ACC112 (cell line): ENCODE data around the gene UBTD1.
"Not testable (repeated sequence)": the region's sequence is repeated elsewhere in the genome, so short reads cannot be mapped to it uniquely, and the experiment has no call there.

Source experiments
- H2AFZ ChIP-seq: fragments of 200-600 bp; sonication (generic); one replicate; pipeline ENCODE4 v1.6.0; 2017; ENCODE audit warnings: antibody characterized with exemption, low read length; ENCODE audit not compliant: unreplicated experiment
- H3K27ac ChIP-seq: fragments of 200-600 bp; sonication (generic); 2 replicates; pipeline ENCODE4 v1.5.1; 2014; ENCODE audit warnings: low read depth, mild to moderate bottlenecking, antibody characterized with exemption, low read length, moderate library complexity
- H3K27me3 ChIP-seq: fragments of 200-600 bp; sonication (generic); 2 replicates; pipeline ENCODE4 v1.6.1; 2014; ENCODE audit warnings: mild to moderate bottlenecking, antibody characterized with exemption, low read length, moderate library complexity, mixed read lengths; ENCODE audit not compliant: insufficient read depth
- H3K36me3 ChIP-seq: fragments of 200-600 bp; sonication (generic); 2 replicates; pipeline ENCODE4 v1.6.1; 2016; ENCODE audit warnings: mild to moderate bottlenecking, antibody characterized with exemption, low read length, moderate library complexity, mixed read lengths; ENCODE audit not compliant: insufficient read depth
- H3K4me1 ChIP-seq: fragments of 200-600 bp; sonication (generic); one replicate; pipeline ENCODE4 v1.6.1; 2016; ENCODE audit warnings: low read length, mixed read lengths; ENCODE audit not compliant: insufficient read depth, unreplicated experiment, control insufficient read depth
- H3K4me3 ChIP-seq: fragments of 200-600 bp; sonication (generic); 2 replicates; pipeline ENCODE4 v1.5.1; 2014; ENCODE audit warnings: mild to moderate bottlenecking, low read depth, low read length
- H3K79me2 ChIP-seq: fragments of 200-600 bp; sonication (generic); one replicate; pipeline ENCODE4 v1.6.0; 2016; ENCODE audit warnings: low read length; ENCODE audit not compliant: control insufficient read depth, unreplicated experiment, insufficient read depth

Gene UBTD1

GRCh38 chr10:97550336-97551149, 51.8 kb downstream of the UBTD1 start:
- Histone ChIP-seq H2AFZ (no peak overlapping the region), H3K4me1 (peaks cover 7% of the 10 kb centered on the region), H3K4me3 (no peak overlapping the region), H3K27ac (no peak overlapping the region), H3K27me3 (no peaks in the 10 kb centered on the region), H3K79me2 (peaks cover 2% of the 10 kb centered on the region), H3K36me3 (no peaks in the 10 kb centered on the region)

DNA sequence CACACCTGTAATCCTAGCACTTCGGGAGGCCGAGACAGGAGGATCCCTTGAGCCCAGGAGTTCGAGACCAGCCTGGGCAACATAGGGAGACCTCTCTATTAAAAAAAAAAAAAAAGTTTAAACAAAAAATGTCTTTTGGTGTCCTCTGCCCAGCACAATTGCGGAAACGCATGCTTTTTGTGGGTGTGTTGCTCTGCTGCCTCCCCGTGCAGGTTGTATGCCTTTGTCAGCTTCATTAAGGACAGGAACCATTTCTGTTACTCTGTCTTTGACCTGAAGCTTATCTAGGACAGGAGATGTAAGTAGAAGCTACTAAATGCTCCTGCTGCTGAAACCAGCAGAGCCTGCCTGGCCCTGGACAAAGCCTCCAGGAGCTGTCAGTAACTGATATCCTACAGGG, 52.5 kb downstream of the UBTD1 start:
- no peak overlapping the region for H3K4me3 ChIP-seq
- no peaks in the 10 kb centered on the region for H3K36me3 ChIP-seq
- H3K27ac ChIP-seq = no peak overlapping the region
- H3K4me1 ChIP-seq = peaks cover 7% of the 10 kb centered on the region
- H3K27me3 ChIP-seq = no peaks in the 10 kb centered on the region
- H3K79me2 ChIP-seq = peaks cover 2% of the 10 kb centered on the region
- H2AFZ ChIP-seq = no peak overlapping the region

DNA sequence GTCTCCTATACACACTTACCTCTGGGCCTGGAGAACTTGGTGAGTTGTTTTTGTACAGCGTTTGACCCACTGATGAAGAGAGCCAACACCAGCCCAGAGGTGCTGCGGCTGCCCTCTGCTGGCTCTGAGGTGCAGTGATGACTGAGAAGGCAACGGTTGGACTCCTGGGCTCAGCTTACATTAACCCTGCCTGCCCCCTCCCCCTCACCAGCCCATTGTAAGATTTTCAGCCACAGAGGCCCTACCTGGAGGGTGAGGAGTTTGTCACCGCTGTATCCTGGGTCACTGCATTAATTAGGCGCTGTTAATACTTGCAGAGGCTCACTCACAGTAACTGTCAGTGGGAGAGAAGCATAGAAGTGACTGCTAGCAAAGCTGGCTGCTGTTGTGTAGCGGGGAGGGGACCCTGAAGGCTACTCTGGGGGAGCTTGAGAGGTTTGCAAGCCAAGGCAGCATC, 54.9 kb downstream of the UBTD1 start:
- H3K36me3 ChIP-seq = no peaks in the 10 kb centered on the region
- no peak overlapping the region for H3K4me3 ChIP-seq
- peaks cover 7% of the 10 kb centered on the region for H3K4me1 ChIP-seq
- no peaks in the 10 kb centered on the region for H3K27me3 ChIP-seq
- no peak overlapping the region for H2AFZ ChIP-seq
- no peak overlapping the region for H3K27ac ChIP-seq
- H3K79me2 ChIP-seq = peaks cover 5% of the 10 kb centered on the region

- H3K27me3 ChIP-seq, H3K4me1 ChIP-seq, H2AFZ ChIP-seq, H3K36me3 ChIP-seq, H3K4me3 ChIP-seq, H3K27ac ChIP-seq, H3K79me2 ChIP-seq: not testable (repeated sequence)
Observed at GRCh38 chr10:97554336-97554735, 55.6 kb downstream of the UBTD1 start.

DNA sequence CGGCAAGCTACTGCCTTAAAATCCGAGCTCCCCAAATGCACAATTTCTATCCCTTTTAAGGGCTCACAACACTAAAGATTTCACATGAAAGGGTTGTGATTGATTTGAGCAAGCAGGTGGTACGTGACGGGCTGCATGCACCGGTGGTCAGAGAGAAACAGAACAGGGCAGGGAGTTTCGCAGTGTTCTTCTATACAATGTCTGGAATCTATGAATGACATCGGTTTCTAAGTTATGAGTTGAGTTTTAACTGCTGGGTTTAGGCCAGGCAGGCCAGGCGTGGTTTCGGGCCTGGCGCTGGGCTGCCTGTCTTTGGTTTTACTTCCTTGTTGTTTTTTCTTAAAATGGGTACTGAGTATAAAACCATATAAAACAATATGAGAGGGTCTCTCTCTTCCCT, 56.8 kb downstream of the UBTD1 start:
- H3K27me3 ChIP-seq, H3K4me1 ChIP-seq, H3K36me3 ChIP-seq, H2AFZ ChIP-seq, H3K27ac ChIP-seq, H3K4me3 ChIP-seq: not testable (repeated sequence)
- H3K79me2 ChIP-seq = peaks cover 12% of the 10 kb centered on the region

DNA sequence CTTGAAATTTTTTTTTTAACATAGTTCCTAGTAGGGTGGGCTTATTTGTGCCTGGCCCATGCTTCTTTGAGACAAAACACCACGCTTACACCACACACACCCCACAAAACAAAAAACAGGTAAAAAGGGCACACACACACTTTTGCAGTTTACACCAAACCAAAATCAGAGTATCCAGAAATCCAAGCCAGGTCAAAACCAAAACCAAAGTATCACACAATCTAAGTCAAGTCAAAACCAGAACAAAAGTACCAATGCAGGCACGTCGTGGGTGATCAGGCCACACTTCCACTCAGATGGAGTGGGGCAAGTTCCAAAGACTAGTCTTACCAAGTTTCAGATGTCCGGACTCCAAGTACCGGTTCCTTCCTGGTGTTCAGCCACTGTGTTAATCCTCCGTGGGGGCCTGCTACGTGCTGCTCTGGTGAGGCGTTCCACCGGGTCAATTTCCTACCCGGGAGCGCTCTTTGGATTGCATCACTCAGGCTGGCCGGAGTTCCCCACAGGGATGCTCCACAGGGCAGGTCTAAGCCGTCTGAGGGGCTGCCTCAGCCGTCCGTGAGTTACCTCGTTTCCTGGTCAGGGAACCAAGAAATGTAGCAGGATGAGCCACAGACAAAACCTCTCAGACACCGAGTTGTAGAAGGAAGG, 62.1 kb downstream of the UBTD1 start:
- H3K36me3 ChIP-seq, H3K4me1 ChIP-seq, H2AFZ ChIP-seq, H3K27me3 ChIP-seq: not testable (repeated sequence)
- Histone ChIP-seq H3K79me2 (peaks cover 14% of the 10 kb centered on the region), H3K4me3 (peak overlapping the region; percentile 72), H3K27ac (peak overlapping the region; percentile 58)

DNA sequence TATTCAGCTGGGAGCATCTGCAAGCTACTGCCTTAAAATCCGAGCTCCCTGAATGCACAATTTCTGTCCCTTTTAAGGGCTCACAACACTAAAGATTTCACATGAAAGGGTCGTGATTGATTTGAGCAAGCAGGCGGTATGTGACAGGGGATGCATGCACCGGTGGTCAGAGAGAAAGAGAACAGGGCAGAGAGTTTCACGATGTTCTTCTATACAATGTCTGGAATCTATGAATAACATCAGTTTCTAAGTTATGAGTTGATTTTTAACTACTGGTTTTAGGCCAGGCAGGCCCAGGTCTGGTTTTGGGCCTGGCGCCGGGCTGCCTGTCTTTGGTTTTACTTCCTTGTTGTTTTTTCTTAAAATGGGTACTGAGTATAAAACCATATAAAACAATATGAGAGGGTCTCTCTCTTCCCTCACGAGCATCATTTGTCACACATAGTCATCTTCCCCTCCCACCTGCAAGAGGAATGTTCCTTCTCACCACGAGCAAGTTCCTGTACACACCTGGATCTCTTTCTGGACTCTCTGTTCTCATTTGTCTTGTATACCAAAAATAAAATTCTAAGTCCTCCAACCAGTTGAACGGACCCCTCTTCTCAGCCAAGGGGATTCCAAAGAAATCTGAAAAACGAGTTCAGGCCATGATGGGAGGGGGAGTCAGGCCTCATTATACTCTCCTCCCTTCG, 62.8 kb downstream of the UBTD1 start:
- H3K4me1 ChIP-seq, H3K27me3 ChIP-seq, H3K27ac ChIP-seq, H3K36me3 ChIP-seq, H2AFZ ChIP-seq: not testable (repeated sequence)
- Histone ChIP-seq H3K79me2 (peaks cover 14% of the 10 kb centered on the region), H3K4me3 (peak overlapping the region; percentile 72; the same call in 1 of the 2 replicates)

- not testable (repeated sequence) for H3K27ac ChIP-seq, H3K27me3 ChIP-seq, H3K4me1 ChIP-seq, H3K4me3 ChIP-seq, H2AFZ ChIP-seq, H3K36me3 ChIP-seq
- peaks cover 14% of the 10 kb centered on the region for H3K79me2 ChIP-seq
Observed at GRCh38 chr10:97562329-97562728, 63.6 kb downstream of the UBTD1 start.

GRCh38 chr10:97563337-97563736, 64.6 kb downstream of the UBTD1 start:
- Histone ChIP-seq H3K36me3 (no peaks in the 10 kb centered on the region), H3K4me3 (no peak overlapping the region), H3K4me1 (no peaks in the 10 kb centered on the region), H2AFZ (no peak overlapping the region), H3K27me3 (no peaks in the 10 kb centered on the region), H3K79me2 (peaks cover 11% of the 10 kb centered on the region), H3K27ac (no peak overlapping the region)

- Histone ChIP-seq H3K4me1 (no peaks in the 10 kb centered on the region), H3K36me3 (no peaks in the 10 kb centered on the region), H2AFZ (no peak overlapping the region), H3K27me3 (no peaks in the 10 kb centered on the region), H3K27ac (no peak overlapping the region), H3K4me3 (no peak overlapping the region), H3K79me2 (peaks cover 7% of the 10 kb centered on the region)
Observed at GRCh38 chr10:97564776-97565175, 66.1 kb downstream of the UBTD1 start.
